IPS-NIHi11 (cell line): ENCODE measurements around the gene OTOP3.
"Not testable (repeated sequence)": the region's sequence is repeated elsewhere in the genome, so short reads cannot be mapped to it uniquely, and the experiment has no call there.

Source experiments
- DNase-seq: peaks from one replicate; pipeline ENCODE4 v3.0.0; 2012; ENCODE audit warnings: mixed read lengths, low spot score

Gene OTOP3, protein sequence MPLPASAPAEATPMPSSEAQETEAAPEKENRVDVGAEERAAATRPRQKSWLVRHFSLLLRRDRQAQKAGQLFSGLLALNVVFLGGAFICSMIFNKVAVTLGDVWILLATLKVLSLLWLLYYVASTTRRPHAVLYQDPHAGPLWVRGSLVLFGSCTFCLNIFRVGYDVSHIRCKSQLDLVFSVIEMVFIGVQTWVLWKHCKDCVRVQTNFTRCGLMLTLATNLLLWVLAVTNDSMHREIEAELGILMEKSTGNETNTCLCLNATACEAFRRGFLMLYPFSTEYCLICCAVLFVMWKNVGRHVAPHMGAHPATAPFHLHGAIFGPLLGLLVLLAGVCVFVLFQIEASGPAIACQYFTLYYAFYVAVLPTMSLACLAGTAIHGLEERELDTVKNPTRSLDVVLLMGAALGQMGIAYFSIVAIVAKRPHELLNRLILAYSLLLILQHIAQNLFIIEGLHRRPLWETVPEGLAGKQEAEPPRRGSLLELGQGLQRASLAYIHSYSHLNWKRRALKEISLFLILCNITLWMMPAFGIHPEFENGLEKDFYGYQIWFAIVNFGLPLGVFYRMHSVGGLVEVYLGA

DNA sequence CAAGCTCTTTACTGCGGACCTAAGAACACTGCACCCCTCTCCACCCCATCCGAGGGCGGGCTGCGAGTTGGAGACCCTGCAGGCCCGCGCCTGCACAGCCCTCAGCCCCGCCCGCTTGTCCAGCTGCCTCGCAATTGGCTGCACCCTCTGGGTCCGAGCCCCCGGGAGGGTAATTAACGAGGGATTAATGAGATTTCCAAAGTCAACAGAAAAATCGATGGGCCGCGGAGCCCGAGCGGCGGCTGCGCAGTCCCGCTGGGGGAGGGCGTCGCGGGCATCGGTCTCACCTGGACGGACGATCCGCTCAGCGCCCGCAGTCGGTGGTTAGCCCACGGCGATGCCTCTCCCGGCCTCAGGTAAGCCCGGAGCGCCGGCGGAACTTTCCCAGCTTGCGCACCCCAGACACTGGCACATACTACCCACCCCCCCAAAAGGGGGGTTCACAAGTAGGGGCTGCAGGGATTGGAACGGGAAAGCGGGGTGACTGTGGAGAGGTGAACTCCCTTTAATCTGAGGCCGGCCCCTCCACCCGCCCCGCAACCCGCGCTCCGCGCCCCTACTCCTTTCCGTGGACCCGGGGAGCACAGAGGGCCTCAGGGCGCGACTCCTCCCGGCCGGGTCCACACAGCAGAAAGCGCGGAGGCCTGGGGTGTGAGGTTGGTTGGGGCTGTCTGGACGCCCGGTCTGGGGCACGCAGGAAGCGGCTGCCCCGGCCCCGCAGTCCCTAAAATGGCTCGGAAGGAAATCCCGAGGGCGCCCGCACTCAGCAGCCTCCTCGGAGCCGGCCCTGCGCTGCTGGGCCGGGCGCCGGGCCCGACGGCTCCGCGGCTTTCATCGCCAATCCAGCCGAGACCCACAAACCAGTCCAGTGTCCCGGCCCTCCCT is at the start of gene OTOP3:
Gene OTOP3 (plus strand): TSS at position 314 of the 885 bp plus-strand sequence. CDS start 24 bp downstream, at position 338.
- DNase-seq, result peak; percentile 71

DNA sequence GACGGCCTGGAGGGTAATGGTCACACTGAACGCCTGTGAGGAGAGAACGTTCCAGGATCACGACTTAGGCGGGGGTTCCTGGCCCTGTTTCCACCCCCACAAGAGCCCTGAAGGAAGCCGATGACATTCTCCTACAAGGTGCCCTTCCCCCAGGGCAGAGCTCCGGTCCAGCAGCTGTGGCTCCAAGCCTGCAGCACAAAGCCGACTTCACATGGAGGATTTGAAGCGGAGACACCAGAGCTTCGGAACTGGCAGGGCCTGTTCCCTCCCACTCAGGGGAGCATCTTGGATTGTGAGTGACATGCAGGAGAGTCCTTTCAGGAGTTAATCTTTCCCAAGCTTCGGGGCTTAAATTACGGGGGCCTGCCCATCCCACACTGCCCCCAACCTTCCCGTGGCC is 47.2 kb upstream of the OTOP3 start:
- DNase-seq, result no peak

DNA sequence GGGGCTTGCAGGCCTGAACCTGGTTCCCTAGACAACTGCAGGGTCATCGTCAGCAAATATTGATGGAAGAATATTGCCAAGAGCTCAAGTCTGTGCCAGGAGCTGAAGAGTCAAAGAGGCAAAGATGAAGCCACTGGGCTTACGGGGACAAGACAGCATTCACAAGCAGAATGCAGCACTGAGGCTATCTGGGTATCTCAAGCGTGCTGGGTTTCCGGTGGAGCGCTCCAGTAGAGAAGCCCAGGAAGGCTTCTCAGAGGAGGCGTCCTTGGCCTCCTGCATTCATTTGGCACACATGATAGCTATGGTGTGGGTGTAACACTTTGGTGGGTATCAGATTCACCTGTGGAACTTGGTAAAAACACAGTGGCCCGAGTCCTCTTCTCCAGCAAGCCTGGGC is 45.1 kb upstream of the OTOP3 start:
- DNase-seq, result no peak

DNA sequence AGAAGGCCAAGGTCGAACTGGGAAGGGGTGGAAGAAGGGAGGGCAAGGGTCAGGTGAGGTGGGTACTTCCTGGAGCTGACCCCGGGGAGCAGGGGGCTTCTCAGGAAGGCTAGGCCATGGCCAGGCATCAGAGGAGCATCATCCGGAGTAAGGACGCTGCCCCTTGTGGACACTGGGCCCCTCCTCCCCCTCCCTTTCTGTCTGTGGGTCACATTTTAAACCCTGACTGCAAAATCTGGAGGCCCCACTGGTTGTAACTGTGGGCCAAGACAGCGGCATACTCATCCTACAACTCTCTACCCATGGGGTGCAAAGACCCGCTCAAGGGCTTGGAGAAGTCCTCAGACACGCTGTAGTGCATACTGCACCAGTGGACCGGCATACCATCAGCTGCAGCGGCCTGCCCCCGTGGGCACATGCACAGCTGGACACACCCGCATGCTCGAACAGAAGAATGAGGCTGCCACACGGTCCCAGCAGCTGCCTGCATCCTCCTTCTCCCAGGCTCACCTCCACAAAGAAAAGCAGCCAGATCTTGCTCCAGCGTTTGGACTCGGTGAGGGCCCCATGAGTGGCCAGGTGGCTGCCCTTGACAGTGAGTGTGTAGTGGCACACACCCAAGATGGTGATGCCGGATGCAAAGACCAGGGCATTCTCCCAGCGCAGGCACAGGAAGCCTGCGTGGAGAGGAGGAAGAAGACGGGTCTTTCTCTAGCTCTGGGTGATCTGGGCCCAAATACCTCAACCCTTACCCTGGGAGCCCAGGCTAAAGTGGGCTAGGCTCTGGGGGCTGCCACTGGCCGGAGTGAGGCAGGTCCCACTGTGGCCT is 43.5 kb upstream of the OTOP3 start:
- no peak for DNase-seq

DNA sequence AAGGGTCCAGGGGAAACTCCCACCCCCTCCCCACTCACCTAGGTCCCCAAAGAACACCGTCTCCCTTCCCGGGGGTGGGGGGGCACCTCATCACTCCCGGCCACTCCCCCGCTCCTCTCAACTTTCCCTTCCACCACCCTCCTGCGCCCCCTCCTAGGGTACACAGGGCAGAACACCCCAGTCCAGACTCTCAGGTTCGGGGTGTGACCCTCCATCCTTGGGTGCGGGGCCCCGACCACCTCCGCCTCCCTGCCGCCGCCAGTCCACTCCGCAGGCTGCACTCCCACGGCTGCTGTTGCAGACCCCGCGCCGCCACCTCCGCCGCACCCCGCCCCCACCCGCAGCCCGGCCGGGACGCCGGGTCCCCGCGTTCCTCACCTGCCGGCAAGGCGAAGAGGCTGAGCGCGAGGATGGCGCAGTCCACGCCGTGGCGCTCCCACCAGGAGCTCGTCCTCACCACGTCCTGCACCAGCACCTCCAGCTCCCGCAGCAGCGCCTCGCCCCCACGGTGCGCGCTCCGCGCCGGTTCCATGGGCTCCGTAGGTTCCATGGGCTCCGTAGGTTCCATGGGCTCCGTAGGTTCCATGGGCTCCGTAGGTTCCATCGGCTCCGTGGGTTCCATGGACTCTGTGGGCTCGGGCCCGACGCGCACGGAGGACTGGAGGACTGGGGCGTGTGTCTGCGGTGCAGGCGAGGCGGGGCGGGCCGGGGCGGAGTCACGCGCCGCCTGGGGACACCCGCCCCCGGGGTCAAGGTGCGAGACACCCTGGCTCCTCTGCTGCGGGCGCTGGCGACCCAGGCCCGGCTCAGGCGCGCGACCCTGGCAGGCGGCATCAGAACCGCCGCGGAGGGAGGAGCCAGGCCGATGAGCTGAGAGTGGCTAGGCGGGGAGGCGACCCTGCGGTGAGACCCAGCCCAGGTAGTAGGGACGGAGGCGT is 42.5 kb upstream of the OTOP3 start, which contains the start of gene FADS6:
Gene FADS6 (minus strand): TSS at position 660 of the 938 bp plus-strand sequence. CDS start 38 bp downstream, at position 622.
- peak; percentile 66 for DNase-seq

DNA sequence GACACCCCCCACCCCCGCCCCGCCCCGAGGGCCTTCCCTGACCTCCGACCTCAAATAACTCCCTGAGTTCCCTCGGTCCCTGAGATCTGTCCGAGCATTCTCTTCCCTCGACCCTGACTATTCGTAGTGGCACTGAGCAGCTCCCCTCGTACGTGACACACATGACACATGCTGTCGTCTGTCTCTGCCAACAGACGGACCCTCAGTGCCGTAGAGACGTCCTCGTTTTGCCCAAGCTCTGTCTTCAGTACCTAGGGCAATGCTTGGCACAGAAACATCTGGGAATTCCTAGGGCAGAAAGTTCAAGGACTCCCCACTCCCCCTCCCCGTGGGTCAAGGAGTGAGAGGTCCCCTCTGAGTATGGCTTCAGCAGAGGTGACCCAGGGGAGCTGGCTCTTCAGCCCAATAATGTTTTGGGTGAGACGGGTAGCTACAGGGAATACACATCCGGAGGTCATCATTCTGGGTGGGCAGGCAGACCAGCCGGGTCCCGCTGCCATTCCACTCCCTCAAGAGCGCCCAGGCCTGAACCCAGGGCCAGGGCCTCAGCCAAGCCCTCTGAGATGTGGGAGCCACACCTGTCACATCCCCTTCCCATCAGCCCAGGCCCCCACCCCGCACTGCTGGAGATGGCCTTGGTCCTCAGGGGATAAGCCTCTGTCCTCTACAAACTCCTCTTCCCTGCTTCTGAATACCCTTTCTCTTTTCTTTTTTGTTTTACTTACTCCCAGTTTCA is 41.6 kb upstream of the OTOP3 start:
- no peak for DNase-seq

DNA sequence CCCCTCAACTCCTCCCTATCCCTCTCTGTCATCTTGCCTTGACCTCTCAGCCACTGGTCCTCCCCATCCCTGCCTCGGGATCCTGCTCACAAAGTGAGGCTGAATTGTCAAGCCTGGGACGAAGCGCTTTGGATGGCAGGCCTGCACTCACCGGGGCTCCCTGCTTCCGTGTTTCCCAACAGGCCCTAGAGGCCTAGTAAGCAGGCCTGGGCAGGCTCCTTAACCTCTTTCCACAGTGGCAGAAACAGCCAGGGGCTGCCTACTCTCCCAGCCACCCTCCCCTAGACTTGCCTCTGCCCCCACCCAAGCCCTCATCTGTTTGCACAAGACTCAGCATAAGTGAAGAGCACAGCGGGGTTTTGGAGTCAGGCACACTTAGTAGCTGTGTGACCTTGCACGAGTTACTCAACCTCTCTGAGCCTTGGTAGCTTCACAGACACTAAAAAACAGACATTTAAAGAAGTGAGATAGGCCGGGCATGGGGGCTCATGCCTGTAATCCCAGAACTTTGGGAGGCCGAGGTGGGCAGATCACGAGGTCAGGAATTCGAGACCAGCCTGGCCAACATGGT is 37.2 kb upstream of the OTOP3 start:
- no peak for DNase-seq

DNA sequence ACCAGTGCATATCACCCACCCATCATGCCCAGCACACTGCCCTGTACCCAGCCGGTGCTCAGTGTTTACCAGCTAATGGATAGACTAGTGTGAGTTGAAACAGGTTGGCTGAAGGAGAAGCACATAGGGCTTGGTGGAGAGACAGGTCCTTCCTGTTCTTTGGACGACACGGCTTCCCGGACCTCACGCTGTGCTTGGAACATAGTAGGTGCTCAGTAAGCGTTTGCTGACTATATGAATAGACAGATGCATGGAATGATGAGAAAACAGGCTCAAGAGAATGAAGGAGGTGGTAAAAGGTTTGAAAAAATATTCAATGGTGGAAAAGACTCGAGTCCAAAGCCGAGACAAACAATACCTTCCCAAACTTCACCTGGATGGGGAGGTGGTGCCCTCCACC is 35.5 kb upstream of the OTOP3 start:
- no peak for DNase-seq

DNA sequence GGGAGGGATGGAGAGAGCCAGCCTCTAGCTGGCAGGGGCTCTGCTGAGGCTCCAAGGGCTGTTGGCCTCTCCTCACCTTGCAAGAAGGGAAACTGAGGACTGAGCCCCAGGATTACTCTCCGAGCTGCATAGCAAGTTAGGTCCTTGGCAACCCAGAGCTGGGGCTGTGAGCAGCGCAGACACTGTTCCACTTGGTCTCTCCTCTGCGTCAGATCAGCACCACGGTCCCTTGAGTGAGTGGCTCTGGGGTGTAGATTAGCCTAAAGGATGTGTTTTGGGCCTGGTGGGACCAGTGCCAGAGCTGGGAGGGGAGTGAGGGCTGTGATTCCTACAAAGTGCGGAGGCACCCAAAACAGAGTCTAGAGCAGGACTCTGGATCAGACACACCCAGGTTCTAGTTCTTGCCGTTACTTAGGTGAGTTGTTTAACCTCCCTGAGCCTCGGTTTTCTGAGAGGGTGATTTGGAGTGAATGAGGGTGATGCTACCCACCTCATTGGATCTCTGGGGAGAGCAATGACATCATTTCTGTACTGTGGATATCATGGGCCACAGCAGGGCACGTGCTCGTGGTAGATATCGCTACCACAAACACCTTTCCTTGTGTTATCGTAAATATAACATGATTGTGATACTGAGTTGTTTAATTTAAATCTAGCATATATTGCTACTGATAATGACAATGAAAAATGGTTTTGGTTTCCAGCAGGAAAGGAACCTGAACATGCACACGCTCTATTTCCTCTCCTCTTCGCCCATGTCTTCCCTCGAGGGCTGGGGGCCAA is 34.2 kb upstream of the OTOP3 start:
- no peak for DNase-seq

DNA sequence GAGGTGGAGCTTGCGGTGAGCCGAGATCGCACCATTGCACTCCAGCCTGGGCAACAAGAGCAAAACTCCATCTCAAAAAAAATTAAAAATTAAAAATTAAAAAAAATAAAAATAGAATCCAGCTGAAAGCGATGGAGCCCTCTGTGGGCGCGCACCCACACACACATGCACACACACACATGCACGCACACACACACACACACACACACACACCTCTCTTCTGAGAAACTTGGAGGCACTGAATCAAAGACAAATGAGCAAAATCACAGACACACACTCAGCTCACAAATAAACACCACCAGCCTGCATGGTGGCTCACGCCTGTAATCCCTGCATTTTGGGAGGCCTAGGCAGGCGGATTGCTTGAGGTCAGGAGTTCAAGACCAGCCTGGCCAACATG is 32.7 kb upstream of the OTOP3 start:
- DNase-seq, result no peak

DNA sequence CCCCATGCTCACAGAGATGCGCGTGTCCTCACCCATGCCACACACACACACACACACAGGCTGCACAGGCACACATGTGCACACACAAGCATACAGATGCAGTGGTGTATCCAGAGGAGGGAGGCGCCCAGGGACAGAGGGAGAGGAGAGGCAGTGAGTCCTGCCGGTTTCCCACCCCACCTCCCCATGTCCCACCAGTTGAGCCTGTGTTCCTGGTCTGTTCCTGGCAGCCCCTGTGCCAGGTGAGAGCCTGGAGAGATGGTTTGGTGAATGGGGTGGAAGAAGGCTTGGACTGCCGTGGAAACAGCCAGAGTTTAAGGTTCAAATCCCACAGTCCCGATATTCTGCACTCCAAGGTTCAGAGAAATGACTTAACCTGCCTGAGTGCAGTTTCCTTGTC is 32.0 kb upstream of the OTOP3 start:
- no peak for DNase-seq

DNA sequence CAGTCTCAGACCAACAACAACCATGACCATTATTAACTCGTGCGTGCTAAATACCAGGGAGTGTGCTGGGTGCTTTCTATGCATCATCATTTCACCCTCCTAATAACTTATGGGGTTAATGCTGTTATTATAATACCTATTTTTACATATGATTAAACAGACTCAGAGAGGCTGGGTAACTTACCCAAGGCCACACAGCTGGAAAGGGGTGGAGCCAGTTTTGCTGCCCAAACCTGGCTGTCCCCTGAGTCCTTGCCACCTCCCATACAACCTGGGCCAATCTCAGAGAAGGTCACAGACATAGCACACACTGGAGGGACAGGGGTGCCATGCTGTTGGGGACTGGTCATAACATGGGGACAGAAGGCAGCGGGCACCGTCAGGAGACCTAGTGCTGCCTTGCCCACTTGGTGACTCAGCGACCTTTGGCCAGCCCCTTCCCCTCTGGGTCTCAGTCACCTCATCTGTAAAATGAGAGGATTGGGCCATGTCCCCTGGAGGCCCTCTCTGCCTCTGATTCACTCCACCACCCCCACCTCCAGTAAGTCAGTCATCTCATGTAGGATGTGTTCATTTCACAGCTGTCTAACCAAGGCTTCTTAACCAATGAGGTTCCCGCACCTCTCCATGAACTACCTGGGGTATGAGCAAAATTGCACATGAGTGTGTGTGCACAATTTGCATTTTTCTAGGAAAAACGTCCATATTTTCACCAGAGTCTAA is 30.9 kb upstream of the OTOP3 start:
- DNase-seq, result no peak

DNA sequence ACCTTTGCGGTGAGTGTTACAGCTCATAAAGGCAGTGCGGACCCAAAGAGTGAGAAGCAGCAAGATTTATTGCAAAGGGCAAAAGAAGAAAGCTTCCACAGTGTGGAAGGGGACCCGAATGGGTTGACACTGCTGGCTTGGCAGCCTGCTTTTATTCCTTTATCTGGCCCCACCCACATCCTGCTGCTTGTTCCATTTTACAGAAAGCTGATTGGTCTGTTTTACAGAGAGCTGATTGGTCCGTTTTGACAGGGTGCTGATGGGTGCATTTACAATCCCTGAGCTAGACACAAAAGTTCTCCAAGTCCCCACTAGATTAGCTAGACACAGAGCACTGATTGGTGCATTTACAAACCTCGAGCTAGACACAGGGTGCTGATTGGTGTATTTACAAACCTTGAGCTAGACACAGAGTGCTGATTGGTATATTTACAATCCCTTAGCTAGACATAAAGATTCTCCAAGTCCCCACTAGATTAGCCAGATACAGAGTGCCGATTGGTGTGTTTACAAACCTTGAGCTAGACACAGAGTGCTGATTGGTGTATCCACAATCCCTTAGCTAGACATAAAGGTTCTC is 29.4 kb upstream of the OTOP3 start:
- not testable (repeated sequence) for DNase-seq

DNA sequence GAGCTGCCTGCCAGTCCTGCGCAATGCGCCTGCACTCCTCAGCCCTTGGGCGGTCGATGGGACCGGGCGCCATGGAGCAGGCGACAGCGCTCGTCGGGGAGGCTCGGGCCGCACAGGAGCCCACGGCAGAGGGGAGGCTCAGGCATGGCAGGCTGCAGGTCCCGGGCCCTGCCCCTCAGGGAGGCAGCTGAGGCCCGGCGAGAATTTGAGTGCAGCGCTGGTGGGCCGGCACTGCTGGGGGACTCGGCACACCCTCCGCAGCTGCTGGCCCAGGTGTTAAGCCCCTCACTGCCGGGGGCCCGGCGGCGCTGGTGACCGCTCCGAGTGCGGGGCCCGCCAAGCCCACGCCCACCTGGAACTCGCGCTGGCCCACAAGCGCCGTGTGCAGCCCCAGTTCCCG is 28.7 kb upstream of the OTOP3 start:
- no peak for DNase-seq

DNA sequence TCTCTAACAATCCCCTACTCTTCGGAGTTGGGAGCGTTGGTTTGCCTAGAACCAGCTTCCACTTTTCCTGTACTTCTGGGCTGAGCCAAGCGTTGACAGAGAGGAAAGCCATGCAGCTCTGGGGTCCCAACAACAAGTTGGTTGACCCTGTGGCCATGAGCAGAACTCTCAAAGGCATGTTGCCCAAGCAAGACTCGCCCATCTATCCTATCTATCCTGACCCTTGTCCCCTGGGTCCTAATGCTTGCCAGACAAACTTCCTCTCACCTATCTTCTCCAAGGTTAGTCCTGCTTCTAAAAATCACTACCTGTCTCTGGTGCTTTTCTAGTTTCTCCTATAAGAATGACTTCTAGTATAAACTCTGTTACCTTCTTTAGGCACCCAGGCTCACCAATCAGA is 26.6 kb upstream of the OTOP3 start:
- not testable (repeated sequence) for DNase-seq

DNA sequence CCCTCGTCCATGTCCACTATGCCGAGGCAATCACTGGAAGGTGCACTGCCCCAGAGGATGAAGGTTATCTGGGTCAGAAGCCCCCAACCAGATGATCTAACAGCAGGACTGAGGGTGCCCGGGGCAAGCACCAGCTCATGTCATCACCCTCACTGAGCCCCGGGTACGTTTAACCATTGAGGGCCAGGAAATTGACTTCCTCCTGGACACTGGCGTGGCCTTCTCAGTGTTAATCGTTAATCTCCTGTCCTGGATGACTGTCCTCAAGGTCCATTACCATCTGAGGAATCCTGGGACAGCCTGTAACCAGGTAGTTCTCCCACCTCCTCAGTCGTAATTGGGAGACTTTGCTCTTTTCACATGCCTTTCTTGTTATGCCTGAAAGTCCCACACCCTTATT is 24.3 kb upstream of the OTOP3 start:
- DNase-seq, result not testable (repeated sequence)

DNA sequence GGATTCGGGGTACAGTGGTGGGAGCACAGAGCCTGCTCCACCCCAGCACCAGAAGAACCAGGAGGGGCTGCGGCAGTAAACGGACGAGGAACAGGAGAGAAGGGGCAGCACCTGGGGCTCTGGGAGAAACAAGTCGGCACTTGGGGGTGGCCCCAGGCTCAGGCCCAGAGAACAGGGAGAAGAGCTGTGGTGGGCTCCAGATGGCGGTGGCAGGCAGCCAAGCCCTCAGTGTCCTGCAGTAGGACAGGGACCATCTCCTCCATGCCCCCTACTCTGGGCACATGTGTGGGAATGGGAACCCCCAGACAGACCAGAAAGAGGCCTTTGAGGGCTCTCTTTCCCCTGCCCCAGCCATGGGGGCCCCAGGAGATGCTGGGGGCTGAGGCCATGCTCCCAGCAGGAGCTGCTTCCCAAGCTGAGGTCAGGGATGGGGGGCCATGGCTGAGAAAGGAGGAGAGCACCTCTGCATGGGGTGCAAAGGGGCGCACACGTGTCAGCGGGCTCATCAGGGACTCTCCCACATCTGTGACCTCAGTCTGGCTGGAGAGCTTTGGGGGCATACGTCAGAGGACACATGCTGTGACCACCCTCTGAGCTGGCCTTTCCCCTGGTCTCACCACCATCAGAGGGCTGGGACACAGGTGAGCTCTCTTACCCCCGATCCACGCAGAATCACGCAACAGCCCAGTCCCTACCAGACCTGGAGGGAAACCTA is 19.4 kb upstream of the OTOP3 start:
- DNase-seq, result no peak
